ENCODE results near the gene CRX. TPM values are rescaled to one million over a fixed set of nuclear protein-coding genes. Genes with fewer than 3 reads are reported as not detected.
"Not testable (repeated sequence)": the region's sequence is repeated elsewhere in the genome, so short reads cannot be mapped to it uniquely, and the experiment has no call there.

Gene CRX
- total and polyA plus RNA-seq, 2 of the 4 experiments (the other 2 are of a cell fraction) = not detected

GRCh38 chr19:47813995-47814328, 7.8 kb upstream of the CRX start:
- CTCF ChIA-PET = interaction anchor here (0.6 kb wide), 1 partner anchor 19 kb away, joined by 3 read pairs; no protein-coding TSS in a partner anchor

DNA sequence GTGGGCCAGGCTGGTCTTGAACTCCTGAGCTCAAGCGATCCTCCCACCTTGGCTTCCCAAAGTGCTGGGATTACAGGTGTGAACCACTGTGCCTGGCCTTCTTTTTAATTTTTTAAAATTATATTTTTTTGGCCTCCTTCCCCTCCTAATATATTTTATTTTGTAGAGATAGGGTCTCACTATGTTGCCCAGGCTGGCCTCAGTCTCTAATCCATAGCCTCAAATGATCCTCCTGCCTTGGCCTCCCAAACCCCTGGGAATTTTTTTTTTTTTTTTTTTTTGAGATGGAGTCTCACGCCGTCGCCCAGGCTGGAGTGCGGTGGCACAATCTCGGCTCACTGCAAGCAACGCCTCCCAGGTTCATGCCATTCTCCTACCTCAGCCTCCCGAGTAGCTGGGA, 5.5 kb upstream of the CRX start:
- H3K9me3 ChIP-seq (ENCODE audit: control insufficient read depth, insufficient read depth, low read length); H3K18ac ChIP-seq (ENCODE audit: low read depth, low read length); ATAC-seq (ENCODE audit: low read depth); H2AK9ac ChIP-seq (replicated peaks; ENCODE audit: low read depth, low read length, poor library complexity); H3K4me3 ChIP-seq (ENCODE audit: insufficient read depth, low read depth, low read length); H4K20me1 ChIP-seq (ENCODE audit: insufficient read depth, low read length); H3K27ac ChIP-seq (ENCODE audit: insufficient read depth, low read length); H2BK15ac ChIP-seq (ENCODE audit: low read depth, low read length); H3K56ac ChIP-seq (ENCODE audit: extremely low read depth, insufficient read depth, low read length); dilution Hi-C loops (cut with HindIII; ENCODE audit: low sequenced_read_pairs, unreplicated experiment); DNase-seq; H3K4me1 ChIP-seq (ENCODE audit: control insufficient read depth, insufficient read depth, low read length); H3K79me1 ChIP-seq (ENCODE audit: low read depth in 1 of 2, low read length in 2 of 2); H3K4ac ChIP-seq (ENCODE audit: low read depth, low read length); in situ Hi-C loops (cut with MboI; ENCODE audit: low sequenced_read_pairs); H2BK20ac ChIP-seq (ENCODE audit: low read depth, low read length); H3K23ac ChIP-seq (ENCODE audit: low read depth, low read length); BruUV-seq (replicated peaks); H4K8ac ChIP-seq (ENCODE audit: low read depth in 2 of 2, low read length in 2 of 2); H2AFZ ChIP-seq (replicated peaks; ENCODE audit: low read length, poor library complexity); H4K91ac ChIP-seq (ENCODE audit: insufficient read depth, low read depth, low read length); POLR2A ChIA-PET (ENCODE audit: unreplicated experiment); intact Hi-C loops (cut with micrococcal nuclease); H4K5ac ChIP-seq (ENCODE audit: low read depth, low read length); H3K36me3 ChIP-seq (ENCODE audit: control insufficient read depth, insufficient read depth, low read length); H2BK5ac ChIP-seq (ENCODE audit: low read depth, low read length, poor library complexity, severe bottlenecking); H2AK5ac ChIP-seq (ENCODE audit: low read depth, low read length); CTCF ChIA-PET; H3K14ac ChIP-seq (replicated peaks; ENCODE audit: low read depth, low read length); H2BK120ac ChIP-seq (ENCODE audit: low read depth, low read length); H3K9me1 ChIP-seq (ENCODE audit: insufficient read depth, low read length); H3K4me2 ChIP-seq (ENCODE audit: low read depth, low read length); H3K9ac ChIP-seq (ENCODE audit: low read depth, low read length): not testable (repeated sequence)
- WGBS, 2 experiments (ENCODE audit: extremely low coverage in 2 of 2, insufficient read length in 1 of 2) = no CpG with 5 or more reads among the region's 8 CpGs
- H3K27me3 ChIP-seq (ENCODE audit: control insufficient read depth, insufficient read depth, low read length) = peaks cover 24% of the 10 kb centered on the region

More at GRCh38 chr19:47813995-47814328, 7.8 kb upstream of the CRX start:
- dilution Hi-C loops (cut with HindIII; ENCODE audit: low sequenced_read_pairs, unreplicated experiment) (no loop called here), in situ Hi-C loops (cut with MboI; ENCODE audit: low sequenced_read_pairs) (no loop called here), intact Hi-C loops (cut with micrococcal nuclease) (loop anchor here (1.0 kb wide), 1 partner anchor 49 kb away; no protein-coding TSS in a partner anchor)
- Histone ChIP-seq H2AK9ac (replicated peaks; ENCODE audit: low read depth, low read length, poor library complexity) (no peak overlapping the region), H3K23ac (ENCODE audit: low read depth, low read length) (no peak overlapping the region), H3K4me2 (ENCODE audit: low read depth, low read length) (no peak overlapping the region), H2AK5ac (ENCODE audit: low read depth, low read length) (no peak overlapping the region), H4K5ac (ENCODE audit: low read depth, low read length) (no peak overlapping the region), H3K9me1 (ENCODE audit: insufficient read depth, low read length) (no peaks in the 10 kb centered on the region), H2BK20ac (ENCODE audit: low read depth, low read length) (no peak overlapping the region), H2BK15ac (ENCODE audit: low read depth, low read length) (no peak overlapping the region), H3K4me3 (ENCODE audit: insufficient read depth, low read depth, low read length) (no peak overlapping the region), H3K4ac (ENCODE audit: low read depth, low read length) (no peak overlapping the region), H3K79me1 (ENCODE audit: low read depth in 1 of 2, low read length in 2 of 2) (no peaks in the 10 kb centered on the region), H3K27ac (ENCODE audit: insufficient read depth, low read length) (no peak overlapping the region), H3K36me3 (ENCODE audit: control insufficient read depth, insufficient read depth, low read length) (no peaks in the 10 kb centered on the region), H3K9ac (ENCODE audit: low read depth, low read length) (no peak overlapping the region), H3K9me3 (ENCODE audit: control insufficient read depth, insufficient read depth, low read length) (no peaks in the 10 kb centered on the region), H2BK5ac (ENCODE audit: low read depth, low read length, poor library complexity, severe bottlenecking) (no peak overlapping the region), H4K91ac (ENCODE audit: insufficient read depth, low read depth, low read length) (no peak overlapping the region), H4K8ac (ENCODE audit: low read depth in 2 of 2, low read length in 2 of 2) (no peak overlapping the region), H3K14ac (replicated peaks; ENCODE audit: low read depth, low read length) (no peak overlapping the region), H2BK120ac (ENCODE audit: low read depth, low read length) (no peak overlapping the region), H3K4me1 (ENCODE audit: control insufficient read depth, insufficient read depth, low read length) (no peaks in the 10 kb centered on the region), H4K20me1 (ENCODE audit: insufficient read depth, low read length) (no peaks in the 10 kb centered on the region), H3K56ac (ENCODE audit: extremely low read depth, insufficient read depth, low read length) (no peak overlapping the region), H3K27me3 (ENCODE audit: control insufficient read depth, insufficient read depth, low read length) (peaks cover 6% of the 10 kb centered on the region; the same call in 1 of the 2 replicates), H2AFZ (replicated peaks; ENCODE audit: low read length, poor library complexity) (no peak overlapping the region), H3K18ac (ENCODE audit: low read depth, low read length) (no peak overlapping the region)
- no peak for TF ChIP-seq FOS (IDR thresholded peaks at IDR 0.05; ENCODE audit: low read depth, low read length)
- TF ChIP-seq RAD21 (IDR thresholded peaks at IDR 0.05; ENCODE audit: low read length) = no peak
- TF ChIP-seq CEBPB (IDR thresholded peaks at IDR 0.05; ENCODE audit: low read depth, low read length) = no peak
- TF ChIP-seq MAZ (IDR thresholded peaks at IDR 0.05; ENCODE audit: borderline replicate concordance, low read depth, low read length) = no peak
- TF ChIP-seq RFX5 (IDR thresholded peaks at IDR 0.05; ENCODE audit: low read depth, low read length) = no peak
- ATAC-seq (ENCODE audit: low read depth) (no peak), DNase-seq (no peak)
- no TSS peak for BruUV-seq (replicated peaks)
- POLR2A ChIA-PET (ENCODE audit: unreplicated experiment) = no interaction called here
- 67% methylated on average over 1 of the region's 7 CpGs; no CpG with 5 or more reads in 1 of the 2 experiments for WGBS, 2 experiments (ENCODE audit: extremely low coverage in 2 of 2, insufficient read length in 1 of 2)
